ENCODE results near the gene TYW1B.
"Not testable (repeated sequence)": the region's sequence is repeated elsewhere in the genome, so short reads cannot be mapped to it uniquely, and the experiment has no call there.

TYW1B gene

DNA sequence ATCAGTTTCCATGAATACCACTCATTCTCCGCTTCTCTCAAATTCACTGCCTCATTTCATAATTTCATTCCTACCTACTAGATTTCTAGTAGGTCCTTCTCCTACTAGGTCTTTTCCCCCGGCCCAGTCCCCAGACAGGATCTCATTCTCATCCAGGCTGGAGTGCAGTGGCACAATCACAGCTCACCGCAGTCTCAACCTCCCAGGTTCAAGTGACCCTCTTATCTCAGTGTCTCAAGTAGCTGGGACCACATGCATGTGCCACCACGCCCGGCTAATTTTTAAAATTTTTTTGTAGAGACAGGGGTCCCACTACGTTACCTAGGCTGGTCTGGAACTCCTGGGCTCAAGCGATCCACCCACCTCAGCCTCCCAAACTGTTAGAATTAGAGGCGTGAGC lies 132.5 kb downstream of the TYW1B start:
- DNase-seq = not testable (repeated sequence)

DNA sequence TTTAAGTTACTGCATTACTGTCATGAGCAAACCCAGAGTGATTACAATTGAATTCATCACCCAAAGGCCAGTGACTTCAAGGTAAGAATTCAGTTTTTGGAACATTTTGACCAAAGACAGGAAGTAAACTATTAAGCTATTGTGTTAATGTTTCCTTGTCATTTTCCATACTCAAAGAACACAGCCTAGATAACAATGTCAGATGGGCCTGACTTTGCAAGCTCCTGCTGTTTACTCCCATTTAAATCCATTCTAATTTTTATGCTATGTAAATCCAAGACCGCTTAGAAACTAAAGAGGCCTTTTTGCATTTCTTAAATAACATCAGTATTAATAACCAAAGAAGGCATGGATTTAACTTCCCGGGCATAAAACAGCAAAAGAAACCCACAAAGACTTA lies 136.6 kb downstream of the TYW1B start:
- not testable (repeated sequence) for DNase-seq

DNA sequence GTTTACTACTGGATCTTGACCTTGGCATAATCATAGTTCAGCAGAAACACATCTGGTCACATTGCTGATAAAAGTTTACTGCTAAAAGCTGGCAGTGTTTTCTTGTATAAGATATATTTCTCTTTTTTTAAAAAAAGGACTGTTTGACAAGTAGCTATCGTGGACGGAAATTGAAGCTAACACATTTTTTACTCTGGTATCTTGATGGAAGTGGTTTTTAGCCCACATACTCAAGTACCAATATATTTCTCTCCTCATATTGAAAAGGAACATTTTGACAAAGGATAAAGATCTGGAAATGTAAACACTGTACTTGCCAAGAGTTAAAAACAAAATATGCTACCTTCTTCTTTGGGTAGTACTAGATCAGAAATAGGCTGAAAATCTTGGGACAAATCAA lies 137.8 kb downstream of the TYW1B start:
- not testable (repeated sequence) for DNase-seq

DNA sequence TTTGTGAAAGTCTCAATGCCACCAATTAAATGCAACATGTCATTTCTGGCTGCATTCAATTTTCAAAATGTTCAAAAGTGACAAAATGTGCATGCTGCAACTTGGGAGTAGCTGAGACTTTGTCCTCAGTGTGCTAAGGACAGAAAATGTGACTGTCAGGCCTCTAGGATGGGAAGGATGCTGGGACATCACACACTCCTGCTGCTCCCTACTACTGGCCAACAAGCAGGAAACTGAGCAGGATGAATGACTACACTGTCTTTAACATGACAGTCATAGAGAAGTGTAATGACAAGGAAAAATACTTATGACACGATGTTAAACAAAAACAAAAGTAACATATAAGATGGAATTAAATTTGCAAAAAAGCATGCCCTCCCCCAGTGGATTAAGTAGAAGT lies 138.7 kb downstream of the TYW1B start:
- DNase-seq = not testable (repeated sequence)

DNA sequence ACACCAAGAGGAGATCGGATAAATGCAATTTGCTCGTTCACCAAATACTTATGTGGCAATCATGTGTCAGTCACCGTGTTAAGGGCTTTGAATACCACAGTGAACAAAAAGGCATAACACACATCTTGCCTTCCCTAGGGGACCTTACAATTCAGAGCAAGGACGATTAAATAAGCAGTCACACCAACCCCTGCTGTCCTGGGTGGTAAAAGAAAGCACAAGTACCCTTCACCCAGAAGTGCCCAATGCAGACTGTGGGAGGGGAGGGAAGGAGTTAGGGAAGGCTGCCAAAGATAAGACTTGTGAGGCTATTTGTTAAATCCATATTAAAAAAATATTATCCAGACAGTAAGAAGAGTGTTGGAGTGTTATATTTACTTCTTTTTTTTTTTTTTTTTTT lies 146.8 kb downstream of the TYW1B start:
- DNase-seq = not testable (repeated sequence)

DNA sequence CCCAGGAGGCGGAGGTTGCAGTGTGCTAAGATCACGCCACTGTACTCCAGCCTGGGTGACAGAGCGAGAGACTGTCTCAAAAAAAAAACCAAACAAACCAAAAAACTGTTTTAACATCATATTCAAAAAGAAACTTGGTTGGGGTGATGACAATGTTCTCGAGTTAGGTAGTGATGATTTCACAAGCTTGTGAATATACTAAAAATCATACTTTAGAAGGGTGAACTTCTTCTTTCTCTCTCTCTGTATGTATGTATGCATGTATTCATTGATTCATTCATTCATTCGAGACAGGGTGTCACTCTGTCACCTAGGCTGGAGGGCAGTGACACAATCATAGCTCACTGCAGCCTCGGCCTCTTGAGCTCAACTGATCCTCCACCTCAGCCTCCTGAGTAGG lies 151.1 kb downstream of the TYW1B start:
- DNase-seq = not testable (repeated sequence)

DNA sequence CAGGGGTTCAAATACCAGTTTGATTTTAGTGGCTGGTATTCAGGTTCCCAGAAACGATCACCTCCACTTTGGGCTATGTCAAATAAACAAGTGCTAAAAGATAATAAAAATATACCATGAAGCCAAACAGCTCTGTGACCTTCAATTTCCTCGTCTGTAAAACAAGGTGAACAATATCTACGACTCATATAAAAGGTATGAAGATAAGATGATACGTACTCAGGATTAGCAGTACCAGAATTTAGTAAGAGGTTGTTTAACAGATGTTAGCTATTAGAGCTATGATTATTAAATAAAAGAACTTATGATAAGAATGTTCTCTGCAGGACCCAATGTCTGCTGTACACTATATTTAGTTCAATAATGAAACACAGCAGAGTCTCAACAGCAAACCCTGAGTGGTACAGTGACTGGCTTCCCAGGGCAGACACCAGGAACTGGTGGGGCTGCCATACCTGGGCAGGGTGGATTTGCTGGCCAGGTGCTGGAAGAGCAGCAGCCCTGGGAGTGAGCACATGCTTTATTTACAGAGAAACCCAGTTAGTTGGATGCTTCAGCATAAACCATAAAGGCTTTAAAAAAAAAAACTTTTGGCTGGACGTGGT lies 151.8 kb downstream of the TYW1B start:
- not testable (repeated sequence) for DNase-seq

DNA sequence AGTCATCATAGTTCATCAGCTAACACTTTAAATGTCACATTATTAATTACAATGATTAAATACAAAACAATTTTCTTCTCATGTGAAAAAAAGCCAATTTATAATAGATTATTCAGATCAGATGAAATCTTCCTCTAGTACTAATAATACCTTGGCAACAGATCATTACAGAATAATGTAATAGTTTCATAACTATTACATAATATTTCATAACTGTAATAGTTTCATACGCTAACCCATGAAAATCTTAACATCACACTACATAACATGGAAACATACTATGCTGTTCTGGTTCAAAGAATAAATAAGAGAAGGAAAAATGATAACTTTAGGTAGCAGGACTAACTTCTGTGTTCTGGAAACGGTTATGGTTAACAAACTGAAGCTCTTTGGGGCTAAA lies 152.3 kb downstream of the TYW1B start:
- not testable (repeated sequence) for DNase-seq

DNA sequence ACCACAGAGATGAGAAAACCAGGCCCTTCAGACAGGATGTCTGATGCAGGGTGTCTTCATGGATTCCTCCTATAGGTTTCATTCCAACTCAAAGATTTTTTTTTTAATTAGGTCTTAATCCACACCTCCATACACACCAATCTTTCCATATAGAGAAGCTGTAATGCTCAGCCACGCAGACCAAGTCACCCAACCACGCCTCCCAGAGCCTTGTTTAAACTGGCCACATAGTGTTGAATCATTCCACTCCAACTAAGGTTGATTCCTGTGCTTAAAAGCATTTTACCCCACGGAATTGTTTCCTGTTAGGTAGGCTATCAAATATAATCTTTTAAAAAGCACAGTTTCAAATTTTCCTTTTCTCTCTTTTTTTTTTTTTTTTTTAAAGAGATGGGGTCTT lies 153.6 kb downstream of the TYW1B start:
- no peak for DNase-seq

DNA sequence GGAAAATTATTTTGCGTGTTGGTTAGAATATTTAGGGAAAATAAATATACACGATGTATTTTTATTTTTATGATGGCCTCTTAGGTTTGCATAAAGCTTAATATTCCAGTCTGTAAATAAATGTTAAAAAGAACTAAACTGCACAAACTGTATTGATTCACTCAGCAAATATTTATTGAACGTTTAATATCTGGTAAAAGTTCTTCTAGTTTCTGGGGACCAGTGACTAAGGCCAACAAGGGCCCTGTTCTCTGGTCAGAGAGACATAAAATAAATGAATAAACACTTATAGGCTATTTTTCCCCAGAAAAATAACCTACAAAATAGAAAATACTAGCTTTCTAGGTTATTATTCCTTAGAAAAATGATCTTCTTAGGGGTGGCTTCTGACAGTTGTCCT lies 157.2 kb downstream of the TYW1B start:
- DNase-seq = not testable (repeated sequence)

DNA sequence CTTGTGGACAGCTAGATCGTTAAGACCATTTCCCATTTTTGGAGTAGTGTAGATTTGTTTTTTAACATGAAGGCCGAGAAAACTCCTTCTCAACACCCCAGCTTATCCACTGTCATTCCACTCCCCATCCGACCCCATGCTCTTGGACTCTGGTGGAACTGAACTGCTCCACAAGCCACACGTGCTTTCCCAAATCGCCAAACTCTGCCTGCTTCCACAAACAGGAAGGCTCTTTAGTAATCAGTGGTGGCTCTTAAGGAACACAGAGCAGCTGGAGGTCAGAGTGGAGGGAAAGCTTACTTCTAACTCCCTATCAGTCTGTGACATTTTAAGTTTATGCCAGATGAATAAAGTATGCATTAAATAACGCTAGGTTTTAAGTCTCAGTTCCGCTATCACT lies 159.6 kb downstream of the TYW1B start:
- DNase-seq = not testable (repeated sequence)

DNA sequence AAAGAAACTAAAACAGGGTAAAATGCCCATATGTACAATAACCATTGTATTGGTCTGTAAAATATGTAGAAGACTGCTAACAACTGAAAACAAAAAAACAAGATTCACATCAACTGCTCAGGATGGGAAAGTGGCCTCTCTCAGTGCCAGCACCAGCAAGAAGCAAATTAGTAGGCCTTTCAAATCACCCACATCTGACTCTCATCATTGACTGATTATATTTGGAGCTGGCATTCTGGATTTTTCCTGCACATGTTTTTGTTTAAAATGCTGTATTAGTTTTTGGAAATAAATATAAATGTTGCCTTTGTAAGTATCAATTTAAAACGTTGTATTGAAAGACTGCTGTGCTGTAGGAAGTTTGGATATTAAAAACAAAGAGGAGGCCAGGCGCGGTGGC lies 161.0 kb downstream of the TYW1B start:
- DNase-seq = not testable (repeated sequence)

DNA sequence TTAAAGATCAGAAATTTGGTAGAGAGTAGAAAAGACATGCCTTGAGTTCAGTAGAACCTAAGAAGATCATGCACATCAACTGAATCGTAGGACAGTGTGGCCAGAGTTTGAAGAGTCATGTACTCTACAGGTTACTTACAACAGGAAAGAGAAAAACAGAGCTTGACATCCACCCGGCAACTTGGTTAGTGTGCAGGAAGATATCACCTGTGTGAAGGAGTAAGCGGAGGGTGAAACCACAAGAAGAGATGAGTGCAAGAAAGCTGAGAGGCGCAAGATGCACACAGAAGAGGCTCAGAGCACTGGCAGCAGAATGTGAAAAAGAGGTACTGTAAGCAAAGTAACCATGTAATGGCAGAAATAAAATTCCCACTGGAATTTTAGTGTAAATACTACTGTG lies 179.4 kb downstream of the TYW1B start:
- DNase-seq = not testable (repeated sequence)

DNA sequence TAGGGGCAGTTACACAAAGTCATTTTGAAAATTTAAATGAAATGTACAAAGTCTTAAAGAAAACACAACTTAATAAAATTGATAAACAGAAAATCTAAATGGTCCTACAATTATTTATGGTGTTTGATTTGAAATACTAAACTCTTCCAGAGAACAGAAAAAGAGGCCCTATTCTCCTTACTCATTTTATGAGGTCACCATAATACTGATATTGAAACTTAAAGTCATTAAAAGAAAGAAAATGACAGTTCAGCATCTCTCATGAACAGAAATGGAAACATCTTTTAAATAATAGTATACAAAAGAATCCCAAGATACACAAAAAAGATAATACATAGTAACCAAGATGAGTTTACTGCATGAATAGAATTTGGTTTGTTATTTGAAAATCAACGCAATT lies 184.3 kb downstream of the TYW1B start:
- not testable (repeated sequence) for DNase-seq

DNA sequence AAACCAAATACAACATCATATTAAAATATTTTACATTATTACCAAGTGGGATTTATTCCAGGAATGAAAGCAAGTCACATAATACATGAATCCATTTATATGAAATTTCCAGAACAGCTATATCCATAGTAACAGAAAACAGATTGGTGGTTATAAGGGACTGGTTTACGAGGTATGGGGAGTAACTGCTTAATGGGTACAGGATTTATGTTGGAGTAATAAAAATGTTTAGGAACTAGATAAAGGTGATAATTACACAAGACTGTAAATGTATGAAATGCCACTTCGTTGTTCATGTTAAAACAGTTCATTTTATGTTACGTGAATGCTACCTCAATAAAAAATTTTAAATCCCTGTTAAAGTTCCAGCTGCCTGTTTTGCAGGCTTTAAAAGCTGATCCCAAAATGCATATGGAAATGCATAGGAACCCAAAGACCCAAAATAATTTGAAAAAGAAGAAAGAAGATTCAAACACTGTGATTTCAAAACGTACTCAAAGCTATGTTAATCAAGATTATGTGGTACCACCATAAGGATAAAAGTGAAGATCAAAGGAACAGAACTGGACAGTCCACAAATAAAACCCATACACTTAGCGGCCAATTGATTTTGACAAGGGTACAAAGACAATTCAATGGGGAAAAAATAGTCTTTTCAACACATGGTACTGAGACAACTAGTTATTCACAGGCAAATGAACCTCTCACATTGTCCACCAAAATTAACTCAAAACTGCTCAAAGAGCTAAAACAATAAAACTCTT lies 186.3 kb downstream of the TYW1B start:
- DNase-seq = not testable (repeated sequence)

DNA sequence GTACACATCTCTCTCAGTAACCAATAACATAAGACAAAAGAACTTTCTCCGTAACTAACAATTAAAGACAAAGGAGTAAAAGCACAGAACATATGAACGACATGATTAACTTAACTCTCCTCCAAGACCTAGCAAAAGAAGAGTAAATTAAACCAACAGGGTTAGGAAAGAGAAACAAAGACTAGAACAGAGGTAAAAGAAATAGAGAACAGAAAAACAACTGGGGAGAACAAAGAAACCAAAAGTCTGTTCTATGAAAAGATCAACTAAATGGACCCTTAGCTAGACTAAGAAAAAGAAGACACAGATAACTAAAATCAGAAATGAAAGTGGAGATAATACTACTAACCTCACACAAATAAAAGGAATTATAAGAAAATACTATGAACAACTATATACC lies 187.3 kb downstream of the TYW1B start:
- DNase-seq = not testable (repeated sequence)

DNA sequence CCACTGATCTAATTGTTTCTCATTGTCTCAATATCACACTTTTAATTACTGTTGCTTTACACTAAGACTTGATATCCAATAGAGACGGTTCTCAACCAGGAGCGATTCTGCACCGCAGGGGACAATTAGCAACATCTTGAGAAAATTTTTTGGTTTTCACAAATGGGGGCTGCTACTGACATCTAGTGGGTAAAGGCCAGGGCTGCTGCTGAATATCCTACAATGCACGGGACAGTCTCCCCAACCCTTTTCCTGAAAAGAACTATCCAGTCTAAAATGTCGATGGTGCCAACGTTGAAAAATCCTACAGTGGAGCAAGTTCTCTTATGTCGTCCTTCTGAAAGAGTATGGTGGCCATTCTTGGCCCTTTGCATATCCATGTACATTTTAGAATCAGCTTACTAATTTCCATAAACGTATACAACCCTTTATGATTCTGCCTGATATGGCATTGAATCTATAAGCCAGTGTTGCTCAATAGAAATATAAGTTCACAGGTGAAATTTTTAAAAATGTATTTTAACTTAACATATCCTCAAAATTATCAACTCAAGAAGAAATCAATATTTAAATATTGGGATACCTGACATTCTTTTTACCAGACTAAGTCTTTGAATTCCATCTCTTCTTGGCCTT lies 192.6 kb downstream of the TYW1B start:
- not testable (repeated sequence) for DNase-seq

DNA sequence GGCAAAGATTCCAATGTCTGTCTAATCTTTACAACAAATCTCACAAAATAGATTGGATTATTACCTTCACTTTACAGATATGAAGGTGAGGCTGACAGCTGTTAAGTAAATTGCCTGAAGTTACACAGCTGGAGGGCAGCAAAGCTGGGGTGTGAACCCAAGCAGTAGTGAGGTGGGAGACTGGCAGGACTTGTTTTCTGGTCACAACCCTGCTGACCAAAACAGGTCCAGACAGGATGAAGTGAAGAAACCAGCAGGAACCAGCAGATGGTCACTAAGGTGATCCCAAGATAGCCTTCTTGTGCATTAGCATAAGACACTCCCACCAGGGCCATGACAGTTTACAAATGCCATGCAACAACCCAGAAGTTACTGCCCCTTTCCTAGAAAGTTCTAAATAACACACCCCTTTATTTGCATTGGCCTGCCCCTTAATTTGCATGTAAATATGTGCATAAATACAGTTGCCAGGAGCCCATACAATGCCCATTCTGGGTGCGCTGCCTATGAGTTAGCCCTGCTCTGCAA lies 195.2 kb downstream of the TYW1B start:
- DNase-seq = not testable (repeated sequence)

DNA sequence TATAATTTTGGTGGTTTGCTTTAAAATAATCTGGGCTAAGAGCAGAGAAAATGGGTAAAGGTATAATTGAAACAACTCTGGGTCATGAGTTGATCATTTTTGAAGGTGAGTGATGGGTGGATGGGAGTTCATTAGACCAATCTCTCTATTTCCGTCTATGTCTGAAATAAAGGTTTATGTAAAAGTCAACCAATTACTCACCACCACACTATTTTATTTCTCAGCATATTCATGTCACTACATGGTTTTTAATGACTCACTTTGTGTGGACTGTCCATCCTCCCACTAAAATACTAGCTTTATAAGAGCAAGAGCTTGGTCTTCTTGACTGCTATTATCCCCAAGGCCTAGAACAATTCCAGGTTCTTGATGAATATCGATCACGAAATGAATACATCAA lies 199.6 kb downstream of the TYW1B start:
- DNase-seq = not testable (repeated sequence)

DNA sequence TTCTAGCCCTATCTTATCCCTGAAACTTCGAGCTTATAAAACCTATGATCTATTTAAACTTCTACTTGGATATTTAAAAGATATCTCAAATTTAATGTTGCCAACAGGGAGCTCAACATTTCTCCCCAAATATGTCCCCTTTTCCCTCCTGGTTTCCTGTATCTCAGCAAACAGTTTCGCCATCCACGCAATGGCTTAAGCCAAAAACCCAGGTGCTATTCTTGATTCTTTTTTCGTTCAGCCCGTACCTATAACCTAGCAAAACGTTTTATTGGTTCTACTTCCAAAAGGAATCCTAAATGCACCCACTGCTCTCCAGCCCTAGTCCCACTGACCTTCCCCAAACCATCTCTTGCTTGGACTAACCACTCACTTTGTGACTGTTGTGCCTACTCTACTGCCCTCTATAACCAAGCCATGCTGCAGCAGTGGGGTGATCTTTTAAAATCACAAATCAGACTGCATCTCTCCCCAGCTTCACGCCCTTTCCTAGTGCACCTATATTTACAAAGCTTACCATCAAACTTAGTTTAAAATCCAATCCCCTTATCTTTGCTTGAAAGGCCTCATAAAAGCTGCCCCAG lies 201.5 kb downstream of the TYW1B start:
- not testable (repeated sequence) for DNase-seq

DNA sequence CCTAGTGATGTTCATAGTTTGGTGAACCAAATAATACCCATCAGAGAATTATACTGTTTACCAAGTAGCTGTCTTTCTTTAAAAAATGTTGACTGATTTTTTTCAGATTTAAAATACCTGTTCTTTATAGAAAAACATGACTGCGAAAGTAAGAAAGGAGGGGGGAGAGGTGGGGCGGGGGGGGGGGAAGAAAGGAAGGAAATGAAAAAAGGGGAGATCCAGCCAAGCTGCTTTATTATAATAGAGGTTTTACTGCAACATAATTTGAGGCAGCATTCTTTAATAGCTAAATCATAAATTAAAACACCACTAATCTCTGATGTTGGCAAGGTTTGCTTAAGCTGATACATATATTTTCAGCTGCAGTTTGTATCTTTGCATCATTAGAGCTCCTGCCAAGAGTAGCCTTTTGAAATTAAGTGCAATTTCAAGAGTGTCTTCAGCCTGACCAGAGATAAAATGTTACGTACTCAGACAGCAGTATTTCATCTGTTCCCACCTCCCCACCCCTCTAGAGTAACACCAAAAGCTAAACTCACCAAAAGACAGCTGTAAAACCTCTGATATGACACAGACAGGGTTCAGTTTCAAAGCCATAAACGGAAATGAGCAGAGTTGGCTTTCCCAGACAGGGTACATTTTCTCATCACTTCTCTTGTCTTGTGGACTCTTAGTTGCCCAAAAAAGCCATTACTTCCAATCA lies 202.1 kb downstream of the TYW1B start:
- DNase-seq = not testable (repeated sequence)

DNA sequence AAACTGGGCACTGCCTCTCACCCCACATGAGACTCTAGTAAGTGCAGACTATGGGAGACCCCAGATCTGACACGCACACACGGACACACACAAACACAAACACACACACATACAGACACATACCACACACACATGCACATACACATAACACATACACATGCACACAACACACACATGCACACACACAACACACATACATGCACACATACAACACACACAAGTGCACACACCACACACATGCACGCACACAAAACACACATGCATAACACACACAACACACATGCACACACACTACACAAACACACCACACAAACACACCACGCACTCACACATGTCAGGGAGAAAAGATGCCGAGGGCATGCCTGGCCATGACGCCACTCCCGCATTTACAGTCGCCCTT lies 205.5 kb downstream of the TYW1B start:
- DNase-seq = no peak

DNA sequence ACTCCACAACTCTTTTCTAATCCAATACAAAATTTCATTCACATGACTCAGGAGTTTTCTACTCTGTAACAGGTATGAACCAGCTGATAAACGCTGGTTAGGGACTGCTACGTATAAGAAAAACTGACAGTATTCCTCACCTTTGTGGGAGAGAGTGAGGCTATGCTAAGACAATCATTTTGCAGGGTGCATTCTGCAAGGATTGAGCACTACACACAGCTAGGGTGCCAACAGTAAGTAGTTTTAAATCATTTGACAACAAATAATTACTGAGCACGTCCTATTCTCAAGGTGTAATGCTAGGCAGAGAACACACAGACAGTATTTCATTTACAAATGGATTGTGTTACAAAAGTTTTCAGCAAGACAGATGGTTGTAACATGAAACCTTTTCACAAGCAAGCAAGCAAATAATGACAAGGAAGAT lies 206.2 kb downstream of the TYW1B start:
- not testable (repeated sequence) for DNase-seq

All from activated CD4-positive, CD25-positive, alpha-beta regulatory T cell treated with anti-CD3 and anti-CD28 coated beads, Interleukin-2, amount 50 U/mL, for 72 hours (primary cell).